ENCODE measurements around the gene CBX2.

The CBX2 gene

DNA sequence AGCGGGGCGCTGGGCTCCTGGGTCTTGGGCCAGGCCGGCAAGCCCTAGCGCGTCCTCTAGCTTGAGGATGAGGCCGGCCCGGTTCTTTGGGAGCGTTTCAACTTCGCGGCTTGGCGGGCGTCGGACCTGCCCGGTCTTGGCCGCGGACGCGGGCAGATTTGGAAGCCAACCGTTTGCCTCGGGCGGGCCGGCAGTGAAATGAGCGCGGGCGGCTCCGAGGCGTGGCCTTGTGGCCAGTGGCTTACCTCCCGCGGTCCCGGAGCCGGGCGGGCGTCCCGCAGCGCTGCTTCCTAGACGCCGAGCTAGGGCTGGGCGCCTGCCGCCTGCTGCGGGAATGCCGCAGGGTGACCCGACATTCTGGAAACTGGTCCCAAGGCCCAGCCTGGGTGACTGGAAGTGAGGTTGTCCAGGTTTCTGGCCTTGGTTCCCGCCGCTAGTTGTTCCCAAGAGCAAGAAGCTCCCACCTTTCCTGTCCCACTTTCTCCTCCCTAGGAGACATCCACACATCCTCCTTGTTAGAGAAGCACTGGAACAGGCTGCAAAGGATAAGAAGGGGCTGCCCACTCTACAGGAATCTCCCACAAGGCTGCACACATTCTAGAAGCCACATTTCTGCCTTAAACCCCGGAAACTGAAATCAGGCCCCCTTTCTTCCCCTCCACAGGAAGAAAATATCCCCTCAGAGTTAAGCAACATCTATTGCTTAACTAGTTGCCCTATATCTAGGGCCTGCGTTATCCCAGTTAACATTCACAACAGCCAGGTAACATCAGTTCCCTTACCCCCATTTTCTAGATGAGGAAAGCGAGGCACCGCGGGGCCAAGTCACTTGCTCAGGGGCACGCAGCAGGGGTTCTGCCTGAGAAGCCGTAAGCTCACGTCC lies 23.4 kb downstream of the CBX2 start:
- Histone ChIP-seq H3K27ac (no peak overlapping the region), H3K27me3 (replicated peaks) (peaks cover 84% of the 10 kb centered on the region), H3K36me3 (replicated peaks) (no peaks in the 10 kb centered on the region), H3K4me3 (ENCODE audit: low read depth, low read length) (no peak overlapping the region)
- no peak for DNase-seq
- in situ Hi-C loops (cut with HindIII; ENCODE audit: low pct_ligation_motif_present, low sequenced_read_pairs) = no loop called here
- TF ChIP-seq, protein P1, sequence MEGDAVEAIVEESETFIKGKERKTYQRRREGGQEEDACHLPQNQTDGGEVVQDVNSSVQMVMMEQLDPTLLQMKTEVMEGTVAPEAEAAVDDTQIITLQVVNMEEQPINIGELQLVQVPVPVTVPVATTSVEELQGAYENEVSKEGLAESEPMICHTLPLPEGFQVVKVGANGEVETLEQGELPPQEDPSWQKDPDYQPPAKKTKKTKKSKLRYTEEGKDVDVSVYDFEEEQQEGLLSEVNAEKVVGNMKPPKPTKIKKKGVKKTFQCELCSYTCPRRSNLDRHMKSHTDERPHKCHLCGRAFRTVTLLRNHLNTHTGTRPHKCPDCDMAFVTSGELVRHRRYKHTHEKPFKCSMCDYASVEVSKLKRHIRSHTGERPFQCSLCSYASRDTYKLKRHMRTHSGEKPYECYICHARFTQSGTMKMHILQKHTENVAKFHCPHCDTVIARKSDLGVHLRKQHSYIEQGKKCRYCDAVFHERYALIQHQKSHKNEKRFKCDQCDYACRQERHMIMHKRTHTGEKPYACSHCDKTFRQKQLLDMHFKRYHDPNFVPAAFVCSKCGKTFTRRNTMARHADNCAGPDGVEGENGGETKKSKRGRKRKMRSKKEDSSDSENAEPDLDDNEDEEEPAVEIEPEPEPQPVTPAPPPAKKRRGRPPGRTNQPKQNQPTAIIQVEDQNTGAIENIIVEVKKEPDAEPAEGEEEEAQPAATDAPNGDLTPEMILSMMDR (IDR thresholded peaks at IDR 0.05; ENCODE audit: low read depth, low read length, missing control alignments) = no peak

GRCh38 chr17:79802039-79802735 lies 24.2 kb downstream of the CBX2 start:
- H3K27ac ChIP-seq = no peak overlapping the region
- H3K27me3 ChIP-seq (replicated peaks) = peaks cover 92% of the 10 kb centered on the region
- TF ChIP-seq, protein P1 (IDR thresholded peaks at IDR 0.05; ENCODE audit: low read depth, low read length, missing control alignments) = no peak
- no peak overlapping the region for H3K4me3 ChIP-seq (ENCODE audit: low read depth, low read length)
- no peak for DNase-seq
- H3K36me3 ChIP-seq (replicated peaks) = no peaks in the 10 kb centered on the region
- in situ Hi-C loops (cut with HindIII; ENCODE audit: low pct_ligation_motif_present, low sequenced_read_pairs) = no loop called here

GRCh38 chr17:79802736-79803420 lies 24.9 kb downstream of the CBX2 start:
- Histone ChIP-seq H3K36me3 (replicated peaks) (no peaks in the 10 kb centered on the region), H3K27me3 (replicated peaks) (peaks cover 97% of the 10 kb centered on the region), H3K4me3 (ENCODE audit: low read depth, low read length) (no peak overlapping the region), H3K27ac (no peak overlapping the region)
- DNase-seq = no peak
- in situ Hi-C loops (cut with HindIII; ENCODE audit: low pct_ligation_motif_present, low sequenced_read_pairs) = no loop called here
- TF ChIP-seq, protein P1 (IDR thresholded peaks at IDR 0.05; ENCODE audit: low read depth, low read length, missing control alignments) = no peak

- H3K27me3 ChIP-seq (replicated peaks) = peaks cover 96% of the 10 kb centered on the region
- TF ChIP-seq, protein P1 (IDR thresholded peaks at IDR 0.05; ENCODE audit: low read depth, low read length, missing control alignments) = no peak
- H3K4me3 ChIP-seq (ENCODE audit: low read depth, low read length) = no peak overlapping the region
- no peak overlapping the region for H3K27ac ChIP-seq
- no peaks in the 10 kb centered on the region for H3K36me3 ChIP-seq (replicated peaks)
- in situ Hi-C loops (cut with HindIII; ENCODE audit: low pct_ligation_motif_present, low sequenced_read_pairs) = no loop called here
- no peak for DNase-seq
Measured at GRCh38 chr17:79803421-79803996, 25.6 kb downstream of the CBX2 start.

DNA sequence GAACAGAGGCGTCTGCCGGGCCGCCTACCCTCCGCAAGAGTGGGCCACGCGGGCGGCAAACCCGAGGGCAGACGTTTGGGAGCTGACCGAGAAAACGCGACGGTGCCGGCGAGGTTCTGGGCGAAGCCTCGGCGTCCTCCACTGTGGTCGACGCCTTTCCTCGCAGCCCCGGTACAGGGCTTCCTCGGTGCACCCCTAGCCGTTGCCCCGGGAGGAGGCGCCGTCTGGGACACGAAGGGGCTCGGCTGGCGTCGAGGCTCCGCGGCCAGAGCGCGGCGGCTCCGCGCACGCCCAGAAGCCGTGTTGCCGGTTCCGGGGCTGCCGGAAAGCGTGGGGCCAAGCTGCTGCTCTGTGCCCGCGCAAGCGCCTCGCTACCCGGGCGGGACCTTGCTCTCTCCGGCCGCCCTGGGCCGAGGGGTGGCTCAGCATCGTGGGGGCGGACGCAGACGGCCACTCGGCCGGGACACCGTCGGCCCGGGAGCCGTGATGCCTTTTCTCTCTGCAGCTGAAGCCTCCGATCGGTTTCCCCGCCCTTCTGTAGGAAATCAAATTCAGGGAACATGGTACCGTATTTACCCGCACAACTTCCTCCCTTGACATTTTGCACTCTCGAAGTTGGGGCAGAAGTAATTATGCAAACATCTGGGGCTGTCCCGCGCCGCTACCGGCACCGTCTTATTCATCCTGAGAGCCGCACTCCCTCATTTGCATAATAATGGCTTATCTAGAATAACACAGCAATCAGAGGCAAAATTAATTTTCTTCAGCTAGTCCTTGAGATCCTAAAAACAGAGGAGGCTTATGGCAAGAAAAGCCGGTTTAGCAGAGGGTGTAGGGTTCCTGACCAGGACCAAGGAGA lies 26.3 kb downstream of the CBX2 start:
- TF ChIP-seq, protein P1 (IDR thresholded peaks at IDR 0.05; ENCODE audit: low read depth, low read length, missing control alignments) = no peak
- no peak for DNase-seq
- no peak overlapping the region for H3K4me3 ChIP-seq (ENCODE audit: low read depth, low read length)
- H3K27me3 ChIP-seq (replicated peaks) = peaks cover 96% of the 10 kb centered on the region
- in situ Hi-C loops (cut with HindIII; ENCODE audit: low pct_ligation_motif_present, low sequenced_read_pairs) = no loop called here
- H3K36me3 ChIP-seq (replicated peaks) = no peaks in the 10 kb centered on the region
- H3K27ac ChIP-seq = no peak overlapping the region

Measured in brain microvascular endothelial cell (primary cell).